K562 (cell line): Measurements from ENCODE around the gene SPDYE4. TPM values are rescaled to one million over a fixed set of nuclear protein-coding genes. Genes with fewer than 3 reads are reported as not detected.

ENCODE experiments used
- ATAC-seq: fragments of 200-7000 bp; cut with Tn5 transposase; 3 replicates; pipeline ENCODE4 v1.9.1; 2020; ENCODE audit warnings: moderate library complexity
- BruUV-seq: library from RNA; stranded (reverse); fragments of 400-500 nt; replicated peaks from 2 replicates; lab custom pipeline; 2021; lab: Mats Ljungman, UMichigan
- CTCF ChIA-PET: fragments of 300-600 bp; formaldehyde crosslinking; extraction: SDS; loops from one replicate; lab custom pipeline; 2021; ENCODE audit warnings: low intra/inter-chr PET ratio; lab: Yijun Ruan, JAX
- POLR2A ChIA-PET: fragments of 300-600, 350-650 bp; sonication (Branson Sonifier 250); formaldehyde crosslinking; extraction: SDS; loops from one replicate; lab custom pipeline; 2021; ENCODE audit warnings: antibody characterized with exemption, inconsistent platforms; lab: Yijun Ruan, JAX
- DNase-seq, 4 experiments: peaks; one replicate each; pipeline versions ENCODE4 v3.0.0 to v3.0.0-alpha.2; 2011 to 2018; ENCODE audit warnings: low spot score in 3 of 4, mixed read lengths in 3 of 4; ENCODE audit errors: extremely low read depth in 1 of 4
- FAIRE-seq: peaks from 2 replicates; lab custom pipeline; 2011; peaks lifted over from hg19 to GRCh38; lab: Jason Lieb, UNC
- H2AFZ ChIP-seq: 2 replicates; pipeline ENCODE4 v1.6.0; 2011; ENCODE audit warnings: low read depth, low read length, control low read depth, inconsistent platforms
- H3K27ac ChIP-seq: fragments of 200-600 bp; 3 replicates; pipeline ENCODE4 v1.8.0; 2011; ENCODE audit warnings: low read depth, mild to moderate bottlenecking, control low read depth, inconsistent platforms, low read length, moderate library complexity, mixed read lengths; ENCODE audit errors: extremely low read depth
- H3K27me3 ChIP-seq, 2 experiments: fragments of 300-600 bp in 1 of 2; 2 replicates in 1 of 2; 3 replicates in 1 of 2; pipeline versions ENCODE4 v1.6.0 to v1.8.0; 2011; ENCODE audit warnings: inconsistent platforms in 2 of 2, low read length in 2 of 2, mild to moderate bottlenecking in 1 of 2, mixed read lengths in 1 of 2, moderate library complexity in 1 of 2; ENCODE audit not compliant: control insufficient read depth in 2 of 2, insufficient read depth in 2 of 2
- H3K36me3 ChIP-seq: fragments of 300-600 bp; 3 replicates; pipeline ENCODE4 v1.8.0; 2011; ENCODE audit warnings: mild to moderate bottlenecking, low read length, inconsistent platforms; ENCODE audit not compliant: control insufficient read depth, insufficient read depth
- H3K4me1 ChIP-seq, 2 experiments: fragments of 200-600 bp in 1 of 2; replicated peaks in 1 of 2; 2 replicates in 1 of 2; 3 replicates in 1 of 2; pipeline versions ENCODE4 v1.5.1 to v1.8.0; 2011; ENCODE audit warnings: inconsistent platforms in 2 of 2, low read length in 2 of 2, mild to moderate bottlenecking in 1 of 2, mixed read lengths in 1 of 2, moderate library complexity in 1 of 2; ENCODE audit not compliant: control insufficient read depth in 2 of 2, insufficient read depth in 2 of 2
- H3K4me2 ChIP-seq: 2 replicates; pipeline ENCODE4 v1.6.1; 2011; ENCODE audit warnings: low read length, control low read depth, inconsistent platforms, mixed read lengths; ENCODE audit not compliant: insufficient read depth
- H3K4me3 ChIP-seq: fragments of 200-600 bp; sonication (generic), shearing (Covaris generic); 2 replicates; pipeline ENCODE4 v1.5.1; 2016; ENCODE audit warnings: control low read depth, inconsistent platforms
- H3K79me2 ChIP-seq: fragments of 200-600 bp; 3 replicates; pipeline ENCODE4 v1.8.0; 2011; ENCODE audit warnings: low read length, inconsistent platforms; ENCODE audit not compliant: control insufficient read depth, insufficient read depth
- H3K9ac ChIP-seq, 2 experiments: 2 replicates each; pipeline versions ENCODE4 v1.6.0 to v1.6.1; 2011; ENCODE audit warnings: low read depth in 2 of 2, low read length in 2 of 2, control low read depth in 1 of 2, inconsistent platforms in 1 of 2, mild to moderate bottlenecking in 1 of 2, mixed read lengths in 1 of 2; ENCODE audit not compliant: insufficient read depth in 1 of 2
- H3K9me1 ChIP-seq: one replicate; pipeline ENCODE4 v1.6.0; 2011; ENCODE audit warnings: inconsistent platforms, mild to moderate bottlenecking, low read length, moderate library complexity; ENCODE audit not compliant: control insufficient read depth, insufficient read depth
- H3K9me3 ChIP-seq: replicated peaks from 2 replicates; pipeline ENCODE4 v1.5.1; 2011; ENCODE audit warnings: low read depth, low read length, inconsistent platforms; ENCODE audit not compliant: control insufficient read depth, insufficient read depth
- H4K20me1 ChIP-seq: replicated peaks from 2 replicates; pipeline ENCODE4 v1.6.1; 2011; ENCODE audit warnings: low read length, inconsistent platforms, mixed read lengths; ENCODE audit not compliant: control insufficient read depth, insufficient read depth
- ATF2 ChIP-seq: sonication (generic); formaldehyde crosslinking; IDR thresholded peaks from 2 replicates; pipeline ENCODE4 v1.8.1; 2022; ENCODE audit warnings: missing genetic modification reagents
- E2F8 ChIP-seq: fragments of 450-650 bp; IDR thresholded peaks from 2 replicates; pipeline ENCODE4 v1.7.1; 2018; ENCODE audit warnings: mild to moderate bottlenecking, low read depth; ENCODE audit not compliant: partially characterized antibody
- EGR1 ChIP-seq: fragments of 450-650 bp; conservative IDR thresholded peaks from 2 replicates; pipeline ENCODE4 v1.6.1; 2017; ENCODE audit warnings: mild to moderate bottlenecking
- HMGN3 ChIP-seq: IDR thresholded peaks from 2 replicates; pipeline ENCODE4 v1.6.1; 2011; ENCODE audit warnings: borderline replicate concordance, low read depth, mild to moderate bottlenecking, mixed read lengths, low read length; ENCODE audit not compliant: insufficient read length; ENCODE audit errors: extremely low read depth
- ILK ChIP-seq: fragments of 450-650 bp; IDR thresholded peaks from 2 replicates; pipeline ENCODE4 v1.6.1; 2016; ENCODE audit warnings: missing genetic modification characterization, low read depth, mild to moderate bottlenecking, missing compliant biosample characterization, moderate library complexity, borderline replicate concordance
- PHTF2 ChIP-seq: fragments of 250-450 bp; sonication (Bioruptor Pico); IDR thresholded peaks from 2 replicates; pipeline ENCODE4 v1.5.0; 2021; ENCODE audit warnings: mild to moderate bottlenecking
- POLR2B ChIP-seq: fragments of 450-650 bp; IDR thresholded peaks from 2 replicates; pipeline ENCODE4 v1.6.1; 2018; ENCODE audit warnings: low read depth; ENCODE audit not compliant: partially characterized antibody
- RFX1 ChIP-seq: fragments of 450-650 bp; IDR thresholded peaks from 2 replicates; pipeline ENCODE4 v1.6.1; 2016; ENCODE audit warnings: mild to moderate bottlenecking, moderate library complexity
- TBL1XR1 ChIP-seq, 2 experiments: IDR thresholded peaks; 2 replicates each; pipeline ENCODE4 v1.6.1; 2012; ENCODE audit warnings: improper control_type of control experiment in 2 of 2, low read length in 2 of 2, mild to moderate bottlenecking in 1 of 2
- ZNF778 ChIP-seq: fragments of 450-650 bp; formaldehyde crosslinking; IDR thresholded peaks from 2 replicates; pipeline ENCODE4 v1.4.0; 2020; ENCODE audit warnings: mild to moderate bottlenecking, moderate library complexity
- WGBS: fragments of 100-300 bp; shearing (Covaris generic); methylation state at CpG from one replicate; pipeline ENCODE4 v1.1.6; 2016; ENCODE audit warnings: low coverage, mixed read lengths; ENCODE audit not compliant: insufficient coverage; ENCODE audit errors: missing lambda C conversion rate; 5-methylcytosine and 5-hydroxymethylcytosine counted together
- in situ Hi-C: fragments of 300-500 bp; cut with MboI; formaldehyde crosslinking; loops from 4 replicates; pipeline ENCODE4 v1.15.0; 2018; ENCODE audit warnings: inconsistent platforms, mixed read lengths
- intact Hi-C: fragments of 100-400 bp; cut with micrococcal nuclease; formaldehyde crosslinking; loops from 2 replicates; pipeline ENCODE4 v1.14.2; 2022
- polyA plus RNA-seq, 8 experiments: library from polyadenylated mRNA; depleted of rRNA in 4 of 8; stranded (reverse) in 5 of 8; unstranded in 3 of 8; fragments of >200 nt; fragmentation: Nextera tagmentation in 2 of 8; fragmentation: Illumina TruSeq in 1 of 8; extraction: Ambion mirVana in 2 of 8; extraction: Trizol in 1 of 8; gene quantifications; 2 replicates each; pipeline versions ENCODE4 v1.2.1 to v1.2.3, GENCODE V29; 2011 to 2014; ENCODE audit warnings: inconsistent platforms in 1 of 8, missing spikeins in 1 of 8
- total RNA-seq, 7 experiments: library from RNA; depleted of rRNA in 6 of 7; stranded (reverse); fragments of >200 nt in 6 of 7; fragmentation: Illumina TruSeq in 2 of 7; extraction: Trizol in 2 of 7; gene quantifications; 2 replicates each; pipeline versions ENCODE4 v1.2.1 to v1.2.3, GENCODE V29; 2011 to 2021; ENCODE audit warnings: low replicate concordance in 1 of 7

The SPDYE4 gene
- total and polyA plus RNA-seq, 9 of the 15 experiments (the other 6 are each of a cell fraction or from before 2014, with no cell fraction given): not detected

GRCh38 chr17:8753136-8753975 is 5.0 kb downstream of the SPDYE4 start (continued):
- no peak for TF ChIP-seq ATF2 (CRISPR knock-in tag)
- no peak for TF ChIP-seq RFX1
- TF ChIP-seq HMGN3: no peak
- no peak for TF ChIP-seq EGR1
- TF ChIP-seq ILK: no peak
- TF ChIP-seq POLR2B: no peak
- no peak for TF ChIP-seq ZNF778 (CRISPR knock-in tag)

GRCh38 chr17:8749616-8750015 is 8.7 kb downstream of the SPDYE4 start:
- TF ChIP-seq E2F8 (no peak), TBL1XR1 (IDR thresholded peaks at IDR 0.05; ENCODE audit: low read length in 2 of 2) (no peak), PHTF2 (CRISPR knock-in tag) (no peak)
- in situ Hi-C loops: loop anchor here (10.0 kb wide), 1 partner anchor 345 kb away; no protein-coding TSS in a partner anchor
- FAIRE-seq (no peak), ATAC-seq (no peak), DNase-seq (no peak)
- intact Hi-C loops: loop anchor here (10.0 kb wide), 3 partner anchors 145 to 335 kb away; no protein-coding TSS in a partner anchor
- Histone ChIP-seq H3K9me1 (no peaks in the 10 kb centered on the region), H3K9ac (no peak overlapping the region), H3K27ac (no peak overlapping the region), H3K4me1 (peaks cover 0 to 4% of the 10 kb centered on the region in 2 experiments; a peak in 3 of 5 replicates), H3K79me2 (no peaks in the 10 kb centered on the region), H3K9me3 (0 out of 2 replicates have a peak, but pooled peaks cover 1% of the 10 kb centered on the region), H3K27me3 (peaks cover 4 to 13% of the 10 kb centered on the region in 2 experiments; a peak in 1 of 5 replicates), H3K4me3 (no peak overlapping the region), H3K4me2 (no peak overlapping the region), H3K36me3 (no peaks in the 10 kb centered on the region), H2AFZ (no peak overlapping the region), H4K20me1 (no peaks in the 10 kb centered on the region)
- POLR2A ChIA-PET: no interaction called here
- BruUV-seq: no TSS peak
- CTCF ChIA-PET: no interaction called here
- WGBS: 0% methylated on average over 3 of the region's 3 CpGs
